Amniotic epithelial cell (primary cell): ENCODE data around the gene LDB3.

ENCODE experiments used
- DNase-seq: peaks from one replicate; pipeline ENCODE4 v3.0.0-alpha.2; 2010; ENCODE audit warnings: low read depth

LDB3 gene

GRCh38 chr10:86686972-86687371 lies 18.7 kb downstream of the LDB3 start:
- DNase-seq = no peak

DNA sequence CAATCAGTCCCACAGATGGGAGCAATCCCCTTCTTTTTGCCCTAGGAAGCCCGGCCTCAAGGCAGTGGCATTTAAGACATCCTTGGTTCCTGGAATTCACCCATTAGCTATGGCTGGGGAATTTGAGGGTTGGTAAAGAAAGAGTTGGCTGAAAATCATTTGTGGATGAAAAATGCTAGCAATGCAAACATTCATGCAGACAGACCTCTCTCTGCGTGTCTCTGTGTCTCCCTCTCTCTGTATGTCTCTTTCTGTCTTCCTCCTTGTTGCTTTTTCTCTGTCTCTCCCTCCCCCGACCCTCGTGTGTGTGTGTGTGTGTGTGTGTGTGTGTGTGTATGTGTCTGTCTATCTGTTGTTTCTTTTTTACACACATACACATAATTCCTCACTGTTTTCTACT lies 19.4 kb downstream of the LDB3 start:
- peak; percentile 67 for DNase-seq

GRCh38 chr10:86688398-86688921 lies 20.1 kb downstream of the LDB3 start:
- peak; percentile 64 for DNase-seq

DNA sequence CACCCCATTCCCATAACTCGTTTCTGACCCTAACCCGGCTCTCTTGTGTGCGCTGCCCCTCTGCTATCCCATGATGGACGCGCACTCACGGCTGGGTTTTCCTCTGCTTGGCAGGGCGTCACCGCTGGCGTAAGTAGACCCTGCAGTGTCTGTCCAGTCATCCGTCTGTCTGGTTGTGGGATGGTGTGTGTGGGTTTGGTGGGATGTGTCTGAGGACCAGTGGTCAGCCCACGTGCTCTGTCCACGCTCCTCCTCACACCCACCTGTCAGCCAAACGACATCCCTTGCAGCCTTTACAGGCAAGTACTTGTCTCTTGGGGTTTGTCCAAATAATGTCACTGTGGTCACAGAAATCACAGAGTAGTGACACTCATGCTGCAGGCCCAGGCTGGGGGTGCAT lies 20.8 kb downstream of the LDB3 start:
- no peak for DNase-seq

- no peak for DNase-seq
Measured at GRCh38 chr10:86690231-86690630, 21.9 kb downstream of the LDB3 start.

GRCh38 chr10:86690657-86691084 lies 22.4 kb downstream of the LDB3 start:
- no peak for DNase-seq

DNA sequence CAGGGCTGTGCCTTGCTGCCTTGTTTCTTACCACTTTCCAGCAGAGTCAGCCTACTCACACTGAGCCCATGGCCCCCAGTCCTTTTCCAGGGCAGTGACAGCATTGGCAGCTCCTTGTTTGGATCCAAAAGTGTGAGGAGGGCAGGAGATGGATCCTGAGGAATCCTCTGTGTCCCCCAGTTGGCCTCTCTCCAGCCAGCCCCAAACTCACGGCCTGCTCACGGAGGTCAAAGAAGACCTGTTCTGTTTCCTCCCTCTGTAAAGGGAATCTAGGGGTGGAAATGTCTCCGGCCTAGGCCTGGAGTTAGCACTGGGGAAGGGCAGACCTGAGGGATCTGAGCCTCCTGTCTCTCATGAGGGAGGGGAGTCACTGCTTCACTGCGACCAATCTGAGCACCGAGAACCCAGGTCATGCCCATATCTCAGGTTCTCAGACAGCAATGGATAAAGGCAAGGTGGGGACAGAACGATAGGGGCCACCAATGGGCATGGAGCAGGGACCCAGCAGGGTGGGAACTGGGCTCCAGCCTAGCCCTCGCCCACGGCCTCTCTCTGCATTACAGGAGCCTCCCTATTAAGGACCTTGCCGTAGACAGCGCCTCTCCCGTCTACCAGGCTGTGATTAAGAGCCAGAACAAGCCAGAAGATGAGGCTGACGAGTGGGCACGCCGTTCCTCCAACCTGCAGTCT lies 23.2 kb downstream of the LDB3 start:
- DNase-seq = no peak

- no peak for DNase-seq
Measured at GRCh38 chr10:86692023-86692514, 23.8 kb downstream of the LDB3 start.

GRCh38 chr10:86692664-86693063 lies 24.4 kb downstream of the LDB3 start:
- DNase-seq = no peak

DNA sequence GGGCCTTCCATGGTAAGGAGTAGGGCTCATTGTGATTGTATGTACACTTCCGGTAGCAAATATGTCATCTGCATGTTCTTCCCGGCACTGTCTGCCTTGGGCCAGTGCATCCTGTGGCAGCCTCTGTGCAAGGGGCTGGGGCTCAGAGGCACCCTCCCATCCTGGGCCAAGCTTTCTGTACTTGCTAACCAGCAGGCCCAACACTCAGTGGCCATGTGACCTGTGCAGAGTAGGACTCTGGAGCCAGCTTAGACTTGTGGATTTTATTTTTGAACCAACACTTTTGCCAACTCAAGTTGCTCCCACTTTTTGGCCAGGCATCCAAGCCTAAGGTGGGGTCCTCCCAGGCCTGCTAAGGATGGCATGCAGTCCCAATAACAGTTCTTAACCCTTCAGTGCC lies 25.0 kb downstream of the LDB3 start:
- no peak for DNase-seq

DNA sequence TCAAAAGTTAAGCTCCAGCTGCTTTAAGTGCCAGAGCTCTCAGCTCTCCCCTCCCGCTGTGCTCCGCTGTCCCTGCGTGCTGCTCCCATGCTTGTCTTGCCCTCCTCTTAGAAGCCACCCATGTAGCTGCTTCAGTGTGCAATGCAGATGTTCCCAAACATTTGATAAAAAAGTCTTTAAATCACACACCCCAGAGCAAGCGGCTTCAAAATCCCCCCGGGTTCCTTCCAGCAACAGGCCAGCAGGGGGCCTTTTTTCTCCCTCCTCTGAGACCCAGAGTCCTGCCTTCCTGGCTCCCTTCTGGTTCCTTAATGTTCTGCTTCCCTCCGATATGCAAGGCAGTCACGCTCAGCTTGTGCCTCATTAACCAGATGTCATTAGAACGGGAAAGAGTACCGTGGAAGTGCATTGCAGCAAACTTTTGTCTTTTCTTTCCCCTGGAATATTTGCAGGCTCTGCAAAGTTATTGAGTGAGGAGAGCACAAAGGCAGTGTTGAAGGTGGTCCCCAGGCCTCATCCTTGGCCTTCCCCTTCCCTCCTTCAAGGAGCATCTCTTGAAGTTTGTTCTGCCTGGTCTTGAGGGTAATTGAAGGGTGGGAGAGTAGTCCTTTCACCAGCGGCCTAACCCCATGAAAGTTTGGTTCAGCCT lies 25.5 kb downstream of the LDB3 start:
- DNase-seq = peak; percentile 36

- no peak for DNase-seq
Measured at GRCh38 chr10:86698207-86698940, 30.1 kb downstream of the LDB3 start.

- DNase-seq = no peak
Measured at GRCh38 chr10:86699125-86699524, 30.8 kb downstream of the LDB3 start.

GRCh38 chr10:86699541-86699940 lies 31.2 kb downstream of the LDB3 start:
- peak; percentile 13 for DNase-seq

DNA sequence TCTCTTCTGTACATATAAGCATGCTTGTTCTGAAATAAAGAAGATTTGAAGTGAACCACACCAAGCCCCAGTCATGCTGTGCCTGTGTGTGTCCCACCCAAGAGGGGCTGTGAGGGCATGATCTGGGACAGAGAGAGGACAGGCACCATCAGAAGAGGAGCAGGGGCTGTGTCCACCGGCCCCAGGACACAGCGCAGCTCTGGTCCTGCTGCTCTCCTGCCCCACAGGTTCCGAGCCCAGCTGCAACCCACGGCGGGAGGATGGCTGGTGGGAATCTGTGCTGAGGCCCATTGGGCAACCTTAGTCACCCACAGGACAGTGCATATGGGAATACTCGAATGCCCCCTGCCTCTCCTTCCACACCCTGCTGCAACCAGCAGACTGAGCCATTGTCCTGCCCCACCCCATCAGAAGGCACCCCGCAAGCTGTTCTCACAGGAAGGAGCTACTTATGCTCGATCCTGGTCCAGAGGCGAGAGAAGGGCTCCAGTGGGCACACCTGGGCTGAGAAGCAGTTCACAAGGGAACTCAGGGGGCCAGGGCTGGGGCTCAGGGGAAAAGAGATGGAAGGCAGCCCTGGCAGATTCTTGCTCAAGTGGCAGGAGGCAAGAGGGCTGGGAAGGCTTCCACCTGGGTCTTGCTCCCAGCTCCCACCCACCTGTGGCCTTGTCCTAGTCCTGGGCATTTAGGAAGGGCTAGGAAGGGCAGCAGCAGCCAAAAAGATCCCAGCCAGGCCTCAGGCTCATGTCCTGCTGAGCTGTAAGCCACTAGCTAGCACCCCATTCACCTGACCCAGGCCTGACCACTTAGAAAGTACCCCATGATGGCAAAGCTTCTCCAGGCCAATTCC lies 31.9 kb downstream of the LDB3 start:
- DNase-seq = no peak

DNA sequence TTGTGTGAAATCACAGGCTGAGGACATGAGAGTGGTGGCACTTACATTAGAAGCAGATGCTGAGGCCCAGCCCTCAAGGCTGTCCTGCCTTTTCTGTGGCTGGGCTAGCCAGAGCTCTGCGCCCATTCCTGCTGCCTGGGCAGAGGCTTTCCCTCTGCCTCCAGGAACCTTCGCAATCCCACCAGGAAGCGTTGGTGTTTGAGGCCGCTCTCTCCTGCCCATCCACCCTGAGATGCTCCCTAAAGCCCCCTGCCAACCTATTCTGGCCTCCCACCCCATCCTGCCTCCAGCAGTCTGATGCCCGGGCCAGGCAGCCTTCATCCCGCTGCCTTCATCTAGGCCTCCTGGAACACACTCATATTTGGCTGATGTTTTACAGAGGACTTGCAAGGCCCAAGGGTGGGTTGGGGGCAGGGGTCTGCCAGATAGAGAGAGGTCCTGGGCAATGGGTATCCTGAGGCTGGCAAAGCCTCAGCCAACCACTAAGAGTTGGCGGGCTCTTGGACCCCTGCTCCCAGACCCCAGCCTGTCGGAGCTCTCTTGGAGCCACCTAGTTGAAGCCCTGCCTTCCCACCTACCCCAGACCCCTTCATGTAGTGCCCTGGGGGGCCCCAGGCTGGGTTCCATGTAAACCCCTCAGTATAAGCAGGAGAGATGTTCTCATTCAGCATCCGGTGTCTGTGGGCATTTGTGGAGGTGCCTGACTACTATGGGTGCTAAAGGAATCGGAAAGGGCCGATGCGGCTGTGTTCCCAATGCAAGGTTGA lies 32.7 kb downstream of the LDB3 start:
- no peak for DNase-seq

DNA sequence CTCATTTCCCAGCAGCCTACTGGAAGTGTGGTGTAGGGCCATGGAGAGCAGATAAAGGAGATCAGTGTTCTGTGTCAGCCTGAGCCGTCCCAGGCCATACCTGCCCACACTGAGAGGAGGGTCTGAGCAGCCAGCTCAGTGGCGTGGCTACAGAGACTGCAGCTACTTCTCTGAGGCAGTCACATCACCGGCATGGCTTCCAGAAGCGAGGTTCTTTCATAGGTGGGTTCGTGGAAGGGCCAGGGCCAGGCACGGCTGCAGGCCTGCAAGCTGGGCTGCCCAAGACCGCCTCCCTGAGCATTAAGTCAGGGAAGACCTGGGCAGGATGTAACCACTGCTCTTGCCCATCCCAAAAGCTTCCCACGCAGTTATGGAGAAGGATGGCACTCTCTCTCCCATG lies 34.9 kb downstream of the LDB3 start:
- DNase-seq = no peak

- no peak for DNase-seq
Measured at GRCh38 chr10:86705139-86705538, 36.8 kb downstream of the LDB3 start.

- DNase-seq = no peak
Measured at GRCh38 chr10:86705905-86706304, 37.6 kb downstream of the LDB3 start.

DNA sequence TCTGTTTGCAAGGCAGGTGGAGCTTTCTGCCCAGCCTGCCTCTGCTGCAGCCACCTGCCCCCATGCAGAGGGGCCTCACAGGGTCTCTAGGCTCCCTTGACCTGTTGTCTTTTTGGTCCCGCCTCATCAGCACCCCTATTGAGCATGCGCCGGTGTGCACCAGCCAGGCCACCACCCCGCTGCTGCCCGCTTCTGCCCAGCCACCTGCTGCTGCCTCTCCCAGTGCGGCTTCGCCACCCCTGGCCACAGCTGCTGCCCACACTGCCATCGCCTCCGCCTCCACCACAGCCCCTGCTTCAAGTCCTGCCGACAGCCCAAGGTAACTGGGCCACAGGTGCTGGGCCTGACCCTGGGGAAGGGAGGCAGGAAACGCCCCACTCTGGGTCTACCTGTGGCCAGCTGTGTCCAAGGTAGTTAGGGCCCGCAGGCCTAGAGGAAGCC lies 38.1 kb downstream of the LDB3 start:
- no peak for DNase-seq

DNA sequence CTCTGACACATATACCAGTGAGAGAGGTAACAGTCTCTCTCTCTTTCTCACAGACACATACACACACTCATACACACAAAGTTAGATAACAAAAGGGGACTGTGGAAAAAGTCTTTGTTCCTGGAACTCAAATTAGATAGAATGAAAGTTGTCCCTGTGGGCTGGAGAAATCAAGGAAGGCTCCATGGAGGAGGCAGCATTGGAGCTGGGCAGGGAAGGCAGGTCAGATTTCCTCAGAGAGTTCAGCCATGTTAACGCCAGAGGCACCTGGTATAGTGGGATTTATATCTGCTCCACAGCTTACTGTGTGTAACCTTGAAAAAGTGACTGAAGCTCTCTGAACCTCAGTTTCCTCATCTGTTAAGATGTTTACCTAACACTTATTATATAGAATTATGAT lies 38.7 kb downstream of the LDB3 start:
- DNase-seq = no peak
